PFSK-1 (cell line): ENCODE results near the gene TECR.

Source experiments
- FOXP2 ChIP-seq: optimal IDR thresholded peaks from 2 replicates; pipeline ENCODE3; 2011; ENCODE audit warnings: borderline replicate concordance, control low read depth, inconsistent platforms; ENCODE audit not compliant: insufficient read depth; ENCODE audit errors: extremely low read length, extremely low read depth
- POLR2AphosphoS5 ChIP-seq: IDR thresholded peaks from 2 replicates; pipeline ENCODE4 v1.6.1; 2012; ENCODE audit warnings: low read depth, mild to moderate bottlenecking, control low read depth, low read length, moderate library complexity
- SIN3A ChIP-seq: IDR thresholded peaks from 2 replicates; pipeline ENCODE4 v1.6.1; 2012; ENCODE audit warnings: mild to moderate bottlenecking, low read length, moderate library complexity, borderline replicate concordance; ENCODE audit not compliant: insufficient read depth
- TAF1 ChIP-seq: IDR thresholded peaks from 2 replicates; pipeline ENCODE4 v1.6.1; 2012; ENCODE audit warnings: low read length, control low read depth, borderline replicate concordance; ENCODE audit not compliant: insufficient read depth
- TF ChIP-seq, protein P1 (sequence below), 2 experiments: IDR thresholded peaks; 2 replicates each; pipeline versions ENCODE4 v1.6.1 to v1.8.0; 2011 to 2012; ENCODE audit warnings: low read depth in 2 of 2, low read length in 2 of 2, control low read depth in 1 of 2, inconsistent platforms in 1 of 2, mild to moderate bottlenecking in 1 of 2, moderate library complexity in 1 of 2; ENCODE audit not compliant: insufficient read depth in 1 of 2

TECR gene

DNA sequence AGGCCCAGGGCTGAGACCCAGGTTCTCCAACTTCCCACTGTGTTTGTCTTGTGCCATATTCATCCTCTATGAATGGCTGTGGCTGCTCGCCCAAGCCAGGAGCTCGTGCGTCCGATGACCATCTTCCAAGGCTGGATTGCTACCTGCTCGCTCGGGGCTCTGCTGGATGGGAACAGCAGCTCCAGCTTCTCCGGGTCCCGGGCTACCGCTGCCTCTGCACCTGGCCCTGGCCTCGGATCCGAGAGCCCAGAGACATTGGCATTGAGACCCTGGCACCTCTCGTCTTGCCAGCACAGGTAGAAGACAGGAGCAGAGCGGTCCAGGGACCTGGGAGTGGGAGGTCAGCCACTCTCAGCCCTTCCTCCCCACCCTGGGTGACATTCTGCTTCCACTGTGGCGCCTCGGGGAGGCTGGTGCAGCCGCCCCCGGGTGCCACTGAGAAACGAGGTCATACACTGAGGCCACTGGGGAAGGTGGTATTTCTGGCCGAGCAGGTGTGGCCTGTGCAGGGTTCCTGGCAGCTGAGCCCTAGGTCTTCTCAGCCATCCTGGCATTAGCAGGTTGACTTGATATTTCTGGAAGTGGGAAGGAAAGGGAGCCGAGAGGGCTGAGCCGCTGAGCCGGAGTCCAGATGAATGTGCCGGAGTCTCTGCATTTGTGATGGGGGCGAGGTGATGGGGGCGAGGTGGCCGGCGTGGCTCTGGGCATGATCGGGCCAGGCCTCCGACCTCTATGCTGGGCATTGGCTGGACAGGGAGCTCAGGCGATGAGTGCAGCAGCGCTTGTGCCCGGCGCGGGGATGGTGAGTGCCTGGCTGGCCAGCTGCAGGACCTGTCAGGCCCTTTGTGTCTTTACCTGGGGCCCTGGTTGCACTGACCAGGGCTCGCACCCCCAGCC lies 23.9 kb downstream of the TECR start:
- TF ChIP-seq, protein P1, sequence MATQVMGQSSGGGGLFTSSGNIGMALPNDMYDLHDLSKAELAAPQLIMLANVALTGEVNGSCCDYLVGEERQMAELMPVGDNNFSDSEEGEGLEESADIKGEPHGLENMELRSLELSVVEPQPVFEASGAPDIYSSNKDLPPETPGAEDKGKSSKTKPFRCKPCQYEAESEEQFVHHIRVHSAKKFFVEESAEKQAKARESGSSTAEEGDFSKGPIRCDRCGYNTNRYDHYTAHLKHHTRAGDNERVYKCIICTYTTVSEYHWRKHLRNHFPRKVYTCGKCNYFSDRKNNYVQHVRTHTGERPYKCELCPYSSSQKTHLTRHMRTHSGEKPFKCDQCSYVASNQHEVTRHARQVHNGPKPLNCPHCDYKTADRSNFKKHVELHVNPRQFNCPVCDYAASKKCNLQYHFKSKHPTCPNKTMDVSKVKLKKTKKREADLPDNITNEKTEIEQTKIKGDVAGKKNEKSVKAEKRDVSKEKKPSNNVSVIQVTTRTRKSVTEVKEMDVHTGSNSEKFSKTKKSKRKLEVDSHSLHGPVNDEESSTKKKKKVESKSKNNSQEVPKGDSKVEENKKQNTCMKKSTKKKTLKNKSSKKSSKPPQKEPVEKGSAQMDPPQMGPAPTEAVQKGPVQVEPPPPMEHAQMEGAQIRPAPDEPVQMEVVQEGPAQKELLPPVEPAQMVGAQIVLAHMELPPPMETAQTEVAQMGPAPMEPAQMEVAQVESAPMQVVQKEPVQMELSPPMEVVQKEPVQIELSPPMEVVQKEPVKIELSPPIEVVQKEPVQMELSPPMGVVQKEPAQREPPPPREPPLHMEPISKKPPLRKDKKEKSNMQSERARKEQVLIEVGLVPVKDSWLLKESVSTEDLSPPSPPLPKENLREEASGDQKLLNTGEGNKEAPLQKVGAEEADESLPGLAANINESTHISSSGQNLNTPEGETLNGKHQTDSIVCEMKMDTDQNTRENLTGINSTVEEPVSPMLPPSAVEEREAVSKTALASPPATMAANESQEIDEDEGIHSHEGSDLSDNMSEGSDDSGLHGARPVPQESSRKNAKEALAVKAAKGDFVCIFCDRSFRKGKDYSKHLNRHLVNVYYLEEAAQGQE (IDR thresholded peaks at IDR 0.05; ENCODE audit: insufficient read depth in 1 of 2, low read depth in 2 of 2, low read length in 2 of 2), result no peak
- TF ChIP-seq TAF1, result no peak
- no peak for TF ChIP-seq FOXP2
- no peak for TF ChIP-seq SIN3A
- no peak for TF ChIP-seq POLR2AphosphoS5

DNA sequence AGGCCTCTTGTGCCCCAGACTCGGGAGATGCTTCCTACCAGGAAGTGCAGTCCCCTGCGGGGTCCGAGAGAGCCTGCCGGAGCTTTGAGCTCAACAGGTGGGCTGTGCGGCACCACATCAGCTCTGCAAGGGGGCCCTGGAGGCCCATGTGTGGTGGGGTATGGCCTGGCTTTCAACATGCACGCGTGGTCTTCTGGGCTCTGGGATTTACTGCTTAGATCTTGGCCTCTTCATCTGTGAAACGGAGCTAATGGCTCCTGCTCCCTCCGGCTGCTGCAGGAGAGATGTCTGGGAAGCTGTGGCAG lies 24.5 kb downstream of the TECR start:
- TF ChIP-seq FOXP2, result no peak

DNA sequence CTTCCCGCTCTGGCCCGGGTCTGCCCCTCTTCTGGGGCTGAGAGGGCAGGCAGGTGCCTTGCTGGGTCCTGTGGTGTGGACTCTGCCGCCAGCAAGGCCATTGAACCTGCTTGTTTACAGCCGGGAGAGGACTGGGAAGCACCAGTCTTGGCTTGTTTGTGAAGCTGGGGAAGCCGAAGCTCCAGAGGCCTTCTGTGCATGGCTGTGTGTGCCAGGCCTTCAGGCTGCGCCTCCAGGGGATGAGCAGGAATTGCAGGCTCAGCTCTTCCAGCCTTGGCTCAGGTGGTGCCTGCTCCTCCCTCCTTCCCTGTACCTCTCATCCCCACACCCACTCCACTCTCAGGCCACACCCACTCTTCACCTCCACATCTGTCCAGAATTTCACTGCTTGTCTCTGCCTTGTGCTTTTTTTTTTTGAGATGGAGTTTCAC lies 25.0 kb downstream of the TECR start:
- TF ChIP-seq SIN3A (no peak), FOXP2 (no peak), POLR2AphosphoS5 (no peak), TAF1 (no peak)
- TF ChIP-seq, protein P1 (IDR thresholded peaks at IDR 0.05; ENCODE audit: insufficient read depth in 1 of 2, low read depth in 2 of 2, low read length in 2 of 2), result no peak

DNA sequence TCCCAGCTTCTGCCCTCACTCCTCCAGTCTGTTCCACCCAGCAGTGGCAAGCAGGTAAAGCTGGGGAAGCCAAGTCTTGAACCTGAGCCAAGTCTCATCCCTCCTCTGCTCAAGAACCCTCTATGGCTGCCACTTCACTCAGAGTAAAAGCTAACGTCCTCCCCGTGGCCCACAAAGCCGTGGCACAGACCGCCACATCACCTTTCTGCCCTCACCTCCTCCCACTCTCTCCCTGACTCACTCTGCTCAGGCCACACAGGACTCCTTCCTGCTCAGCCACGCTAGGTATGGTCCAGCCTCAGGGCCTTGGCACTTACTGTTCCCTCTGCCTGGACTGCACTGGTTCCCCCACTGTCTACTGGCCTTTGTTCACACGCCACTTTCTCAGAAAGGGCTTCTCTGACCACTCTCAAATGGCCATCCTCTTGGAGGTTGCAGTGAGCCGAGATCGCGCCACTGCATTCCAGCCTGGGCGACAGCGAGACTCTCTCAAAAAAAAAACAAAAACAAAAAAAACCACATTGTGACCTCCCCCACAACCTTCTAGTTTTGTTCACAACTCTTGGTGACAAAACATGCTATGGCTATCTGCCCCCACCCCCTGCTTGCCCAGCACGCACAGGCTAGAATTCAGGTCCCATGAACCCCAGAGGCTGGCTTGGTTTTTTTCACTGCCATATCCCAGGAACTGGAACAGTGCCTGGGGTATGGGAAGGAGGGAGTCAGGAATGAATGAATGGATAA lies 26.7 kb downstream of the TECR start:
- TF ChIP-seq SIN3A, result no peak
- no peak for TF ChIP-seq FOXP2
- TF ChIP-seq, protein P1 (IDR thresholded peaks at IDR 0.05; ENCODE audit: insufficient read depth in 1 of 2, low read depth in 2 of 2, low read length in 2 of 2), result no peak
- no peak for TF ChIP-seq TAF1
- TF ChIP-seq POLR2AphosphoS5, result no peak

DNA sequence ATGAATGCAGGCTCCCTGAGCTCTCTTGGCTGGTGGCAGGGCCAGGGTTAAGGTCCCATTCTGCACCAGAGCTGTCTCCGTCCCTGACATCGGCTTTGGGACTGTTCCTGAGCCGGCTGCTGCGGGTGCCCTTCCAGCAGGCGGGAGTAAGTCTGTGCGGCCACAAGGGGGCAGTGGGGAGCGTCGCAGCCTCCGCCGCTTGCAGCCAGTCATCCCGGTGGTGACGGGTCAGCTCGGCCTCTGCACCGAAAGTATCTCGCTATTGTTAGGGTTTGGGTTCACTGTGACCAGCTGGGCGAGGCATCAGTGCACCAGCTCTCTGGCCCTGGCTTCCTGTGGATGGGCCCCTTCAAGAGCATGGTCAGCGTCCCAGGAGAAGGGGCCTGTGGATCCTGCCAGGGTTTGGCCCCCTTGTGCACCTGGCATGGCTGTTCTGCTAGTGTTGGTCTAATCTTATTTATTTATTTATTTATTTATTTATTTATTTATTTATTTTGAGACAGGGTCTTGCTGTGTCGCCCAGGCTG lies 27.3 kb downstream of the TECR start:
- TF ChIP-seq FOXP2, result peak; percentile 93
- TF ChIP-seq, protein P1 (IDR thresholded peaks at IDR 0.05; ENCODE audit: insufficient read depth in 1 of 2, low read depth in 2 of 2, low read length in 2 of 2), result no peak
- TF ChIP-seq TAF1, result no peak
- no peak for TF ChIP-seq SIN3A
- TF ChIP-seq POLR2AphosphoS5, result no peak
